Measurements from ENCODE around the gene LMTK3.

DNA sequence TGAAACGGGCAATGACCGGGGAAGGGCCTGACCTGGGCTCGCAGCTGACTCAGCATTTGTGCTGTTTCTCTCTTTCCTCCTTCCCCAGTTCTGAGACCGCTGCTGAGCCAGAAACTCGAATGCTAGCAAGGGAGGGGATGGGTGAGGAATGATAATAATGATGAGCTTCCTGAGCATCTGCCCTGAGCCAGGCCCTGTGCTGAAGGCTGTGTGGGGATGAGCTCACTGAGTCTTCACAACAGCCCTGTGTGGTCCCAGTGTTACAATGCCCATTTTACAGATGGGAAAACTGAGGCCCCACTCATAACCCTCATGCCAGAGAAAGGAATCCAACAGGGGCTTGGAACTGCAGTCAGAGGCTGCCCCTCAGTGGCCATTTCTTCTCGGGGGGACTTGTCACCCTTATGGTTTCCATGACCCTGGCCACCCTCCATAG, 48.5 kb upstream of the LMTK3 start:
- no peak for TF ChIP-seq POLR2AphosphoS5 (IDR thresholded peaks at IDR 0.05; ENCODE audit: low read depth)
- TF ChIP-seq, protein P1, sequence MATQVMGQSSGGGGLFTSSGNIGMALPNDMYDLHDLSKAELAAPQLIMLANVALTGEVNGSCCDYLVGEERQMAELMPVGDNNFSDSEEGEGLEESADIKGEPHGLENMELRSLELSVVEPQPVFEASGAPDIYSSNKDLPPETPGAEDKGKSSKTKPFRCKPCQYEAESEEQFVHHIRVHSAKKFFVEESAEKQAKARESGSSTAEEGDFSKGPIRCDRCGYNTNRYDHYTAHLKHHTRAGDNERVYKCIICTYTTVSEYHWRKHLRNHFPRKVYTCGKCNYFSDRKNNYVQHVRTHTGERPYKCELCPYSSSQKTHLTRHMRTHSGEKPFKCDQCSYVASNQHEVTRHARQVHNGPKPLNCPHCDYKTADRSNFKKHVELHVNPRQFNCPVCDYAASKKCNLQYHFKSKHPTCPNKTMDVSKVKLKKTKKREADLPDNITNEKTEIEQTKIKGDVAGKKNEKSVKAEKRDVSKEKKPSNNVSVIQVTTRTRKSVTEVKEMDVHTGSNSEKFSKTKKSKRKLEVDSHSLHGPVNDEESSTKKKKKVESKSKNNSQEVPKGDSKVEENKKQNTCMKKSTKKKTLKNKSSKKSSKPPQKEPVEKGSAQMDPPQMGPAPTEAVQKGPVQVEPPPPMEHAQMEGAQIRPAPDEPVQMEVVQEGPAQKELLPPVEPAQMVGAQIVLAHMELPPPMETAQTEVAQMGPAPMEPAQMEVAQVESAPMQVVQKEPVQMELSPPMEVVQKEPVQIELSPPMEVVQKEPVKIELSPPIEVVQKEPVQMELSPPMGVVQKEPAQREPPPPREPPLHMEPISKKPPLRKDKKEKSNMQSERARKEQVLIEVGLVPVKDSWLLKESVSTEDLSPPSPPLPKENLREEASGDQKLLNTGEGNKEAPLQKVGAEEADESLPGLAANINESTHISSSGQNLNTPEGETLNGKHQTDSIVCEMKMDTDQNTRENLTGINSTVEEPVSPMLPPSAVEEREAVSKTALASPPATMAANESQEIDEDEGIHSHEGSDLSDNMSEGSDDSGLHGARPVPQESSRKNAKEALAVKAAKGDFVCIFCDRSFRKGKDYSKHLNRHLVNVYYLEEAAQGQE (IDR thresholded peaks at IDR 0.05; ENCODE audit: unreplicated experiment) = no peak

All from GM23338 (cell line).